SU-DHL-6 (cell line): ENCODE data around the gene ASXL1.

ENCODE experiments used
- H2AFZ ChIP-seq: fragments of 200-600 bp; sonication (generic); 2 replicates; pipeline ENCODE4 v1.6.1; 2014; ENCODE audit warnings: low read depth, mild to moderate bottlenecking, moderate library complexity, mixed read lengths, antibody characterized with exemption, low read length; ENCODE audit not compliant: severe bottlenecking
- H3F3A ChIP-seq: fragments of 200-600 bp; shearing (Covaris generic); 2 replicates; pipeline ENCODE4 v1.6.0; 2016; ENCODE audit warnings: antibody characterized with exemption, mild to moderate bottlenecking; ENCODE audit not compliant: insufficient read depth
- H3K27ac ChIP-seq: fragments of 200-600 bp; sonication (generic); 2 replicates; pipeline ENCODE4 v1.5.1; 2016; ENCODE audit warnings: low read depth, mild to moderate bottlenecking, low read length, moderate library complexity, mixed read lengths
- H3K27me3 ChIP-seq: fragments of 200-600 bp; sonication (generic), shearing (Covaris generic); 2 replicates; pipeline ENCODE4 v1.6.0; 2014; ENCODE audit warnings: mild to moderate bottlenecking, low read length
- H3K36me3 ChIP-seq: fragments of 200-600 bp; sonication (generic); 2 replicates; pipeline ENCODE4 v1.6.1; 2014; ENCODE audit warnings: mild to moderate bottlenecking, low read length, mixed read lengths
- H3K4me2 ChIP-seq: fragments of 300-600, 200-600 bp; shearing (Covaris generic), sonication (generic); 2 replicates; pipeline ENCODE4 v1.6.0; 2014; ENCODE audit warnings: low read length, low read depth, mild to moderate bottlenecking; ENCODE audit not compliant: poor library complexity, severe bottlenecking
- H3K4me3 ChIP-seq: fragments of 200-600 bp; sonication (generic); 2 replicates; pipeline ENCODE4 v1.5.1; 2014; ENCODE audit warnings: antibody characterized with exemption, low read length, mild to moderate bottlenecking, mixed read lengths; ENCODE audit not compliant: insufficient read depth, poor library complexity, severe bottlenecking
- H3K79me2 ChIP-seq: fragments of 200-600 bp; sonication (generic); 2 replicates; pipeline ENCODE4 v1.6.1; 2014; ENCODE audit warnings: mild to moderate bottlenecking, low read length, moderate library complexity; ENCODE audit not compliant: insufficient read depth
- H3K9ac ChIP-seq: fragments of 200-600 bp; sonication (generic); 2 replicates; pipeline ENCODE4 v1.7.0; 2014; ENCODE audit warnings: mild to moderate bottlenecking, low read length
- H3K9me2 ChIP-seq: fragments of 200-600 bp; sonication (generic); replicated peaks from 2 replicates; pipeline ENCODE4 v1.6.1; 2014; ENCODE audit warnings: low read length; ENCODE audit not compliant: insufficient read depth
- H3K9me3 ChIP-seq: fragments of 200-600 bp; sonication (generic); 2 replicates; pipeline ENCODE4 v1.6.1; 2014; ENCODE audit warnings: low read length, mixed read lengths; ENCODE audit not compliant: insufficient read depth
- H4K20me1 ChIP-seq: fragments of 200-600 bp; sonication (generic); 2 replicates; pipeline ENCODE4 v1.6.1; 2014; ENCODE audit warnings: low read depth, mild to moderate bottlenecking, antibody characterized with exemption, low read length, moderate library complexity, mixed read lengths
- EZH2phosphoT487 ChIP-seq: fragments of 200-600 bp; sonication (generic), shearing (Covaris generic); conservative IDR thresholded peaks from 2 replicates; pipeline ENCODE4 v1.6.1; 2018; ENCODE audit warnings: mild to moderate bottlenecking, antibody characterized with exemption, low read length, moderate library complexity, mixed read lengths
- TF ChIP-seq, protein P1 (sequence below): fragments of 200-600 bp; sonication (generic); IDR thresholded peaks from one replicate; pipeline ENCODE4 v1.5.1; 2017; ENCODE audit warnings: antibody characterized with exemption, mild to moderate bottlenecking, low read length, moderate library complexity; ENCODE audit not compliant: insufficient read depth, poor library complexity, severe bottlenecking

ASXL1 gene

DNA sequence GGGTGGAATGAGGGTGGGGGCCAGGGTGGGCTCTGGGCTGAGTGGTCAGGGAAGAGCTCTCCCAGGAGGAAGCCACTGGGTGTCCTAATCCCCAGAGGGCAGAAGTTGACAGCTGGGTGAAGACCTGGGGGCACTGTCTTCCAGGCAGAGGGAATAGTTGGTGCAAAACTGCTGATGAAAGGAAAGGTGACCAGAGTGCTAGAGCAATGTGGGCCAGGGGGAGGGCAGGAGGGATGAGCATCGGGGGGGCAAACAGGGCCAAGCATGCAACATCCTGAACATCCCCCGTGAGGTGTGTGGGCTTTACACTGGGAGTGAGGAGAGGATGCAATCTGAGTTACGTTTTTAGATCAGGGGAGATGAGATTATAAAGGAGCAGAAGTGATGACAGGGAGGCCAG is 129.2 kb downstream of the ASXL1 start:
- H3K9me3 ChIP-seq, result no peaks in the 10 kb centered on the region
- no peaks in the 10 kb centered on the region for H3K36me3 ChIP-seq
- H3K27ac ChIP-seq, result no peak overlapping the region
- H3K27me3 ChIP-seq, result no peaks in the 10 kb centered on the region
- H3K9ac ChIP-seq, result no peak overlapping the region
- no peaks in the 10 kb centered on the region for H4K20me1 ChIP-seq
- no peaks in the 10 kb centered on the region for H3K9me2 ChIP-seq
- H3K4me3 ChIP-seq, result no peak overlapping the region
- TF ChIP-seq, protein P1, sequence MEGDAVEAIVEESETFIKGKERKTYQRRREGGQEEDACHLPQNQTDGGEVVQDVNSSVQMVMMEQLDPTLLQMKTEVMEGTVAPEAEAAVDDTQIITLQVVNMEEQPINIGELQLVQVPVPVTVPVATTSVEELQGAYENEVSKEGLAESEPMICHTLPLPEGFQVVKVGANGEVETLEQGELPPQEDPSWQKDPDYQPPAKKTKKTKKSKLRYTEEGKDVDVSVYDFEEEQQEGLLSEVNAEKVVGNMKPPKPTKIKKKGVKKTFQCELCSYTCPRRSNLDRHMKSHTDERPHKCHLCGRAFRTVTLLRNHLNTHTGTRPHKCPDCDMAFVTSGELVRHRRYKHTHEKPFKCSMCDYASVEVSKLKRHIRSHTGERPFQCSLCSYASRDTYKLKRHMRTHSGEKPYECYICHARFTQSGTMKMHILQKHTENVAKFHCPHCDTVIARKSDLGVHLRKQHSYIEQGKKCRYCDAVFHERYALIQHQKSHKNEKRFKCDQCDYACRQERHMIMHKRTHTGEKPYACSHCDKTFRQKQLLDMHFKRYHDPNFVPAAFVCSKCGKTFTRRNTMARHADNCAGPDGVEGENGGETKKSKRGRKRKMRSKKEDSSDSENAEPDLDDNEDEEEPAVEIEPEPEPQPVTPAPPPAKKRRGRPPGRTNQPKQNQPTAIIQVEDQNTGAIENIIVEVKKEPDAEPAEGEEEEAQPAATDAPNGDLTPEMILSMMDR, result no peak
- TF ChIP-seq EZH2phosphoT487, result no peak
- H3F3A ChIP-seq, result no peaks in the 10 kb centered on the region
- no peak overlapping the region for H2AFZ ChIP-seq
- H3K79me2 ChIP-seq, result no peaks in the 10 kb centered on the region
- no peak overlapping the region for H3K4me2 ChIP-seq

DNA sequence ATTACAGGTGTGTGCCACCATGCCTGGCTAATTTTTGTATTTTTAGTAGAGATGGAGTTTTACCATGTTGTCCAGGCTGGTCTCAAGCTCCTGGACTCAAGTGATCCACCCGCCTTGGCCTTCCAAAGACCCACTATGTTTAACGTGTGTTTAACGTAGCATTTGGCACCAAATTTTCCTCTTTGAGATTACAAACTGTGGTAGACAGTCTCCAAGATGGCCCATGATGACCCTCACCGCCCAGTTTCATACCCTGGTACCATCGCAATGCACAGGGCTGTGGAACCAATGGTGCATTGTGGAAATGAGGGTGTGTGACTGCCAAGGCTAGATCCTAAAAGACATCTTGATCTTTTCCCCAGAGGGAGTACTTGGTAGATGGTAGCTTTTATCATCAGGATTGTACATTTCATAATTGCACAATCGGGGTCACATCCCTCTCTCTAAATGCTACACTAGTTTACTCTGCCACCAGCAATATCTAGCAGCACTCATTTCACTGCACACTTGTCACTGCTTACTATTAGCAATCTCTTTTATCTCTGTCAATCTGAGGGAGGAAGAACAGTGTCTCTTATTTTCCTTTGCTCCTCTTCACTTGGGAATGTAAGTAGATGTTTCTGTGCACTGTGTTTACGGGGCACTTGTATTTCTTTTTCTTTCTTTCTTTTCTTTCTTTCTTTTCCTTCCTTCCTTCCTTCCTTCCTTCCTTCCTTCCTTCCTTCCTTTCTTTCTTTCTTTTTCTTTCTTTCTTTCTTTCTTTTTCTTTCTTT is 130.1 kb downstream of the ASXL1 start:
- Histone ChIP-seq H3K9me3 (no peaks in the 10 kb centered on the region), H3K9me2 (no peaks in the 10 kb centered on the region), H3K27ac (no peak overlapping the region), H3K4me2 (no peak overlapping the region), H3K4me3 (no peak overlapping the region), H3F3A (no peaks in the 10 kb centered on the region), H3K79me2 (no peaks in the 10 kb centered on the region), H4K20me1 (no peaks in the 10 kb centered on the region), H3K27me3 (no peaks in the 10 kb centered on the region), H3K36me3 (no peaks in the 10 kb centered on the region), H2AFZ (no peak overlapping the region), H3K9ac (no peak overlapping the region)
- TF ChIP-seq, protein P1, result no peak
- TF ChIP-seq EZH2phosphoT487, result no peak
